GM12873 (cell line): Measurements from ENCODE around the gene AJM1.

ENCODE experiments used
- TF ChIP-seq, protein P1 (sequence below): IDR thresholded peaks from 2 replicates; pipeline ENCODE4 v1.5.1; 2012; ENCODE audit warnings: low read depth, mild to moderate bottlenecking, moderate library complexity, low read length, control low read depth; ENCODE audit not compliant: insufficient read depth; ENCODE audit errors: missing control alignments

Gene AJM1

DNA sequence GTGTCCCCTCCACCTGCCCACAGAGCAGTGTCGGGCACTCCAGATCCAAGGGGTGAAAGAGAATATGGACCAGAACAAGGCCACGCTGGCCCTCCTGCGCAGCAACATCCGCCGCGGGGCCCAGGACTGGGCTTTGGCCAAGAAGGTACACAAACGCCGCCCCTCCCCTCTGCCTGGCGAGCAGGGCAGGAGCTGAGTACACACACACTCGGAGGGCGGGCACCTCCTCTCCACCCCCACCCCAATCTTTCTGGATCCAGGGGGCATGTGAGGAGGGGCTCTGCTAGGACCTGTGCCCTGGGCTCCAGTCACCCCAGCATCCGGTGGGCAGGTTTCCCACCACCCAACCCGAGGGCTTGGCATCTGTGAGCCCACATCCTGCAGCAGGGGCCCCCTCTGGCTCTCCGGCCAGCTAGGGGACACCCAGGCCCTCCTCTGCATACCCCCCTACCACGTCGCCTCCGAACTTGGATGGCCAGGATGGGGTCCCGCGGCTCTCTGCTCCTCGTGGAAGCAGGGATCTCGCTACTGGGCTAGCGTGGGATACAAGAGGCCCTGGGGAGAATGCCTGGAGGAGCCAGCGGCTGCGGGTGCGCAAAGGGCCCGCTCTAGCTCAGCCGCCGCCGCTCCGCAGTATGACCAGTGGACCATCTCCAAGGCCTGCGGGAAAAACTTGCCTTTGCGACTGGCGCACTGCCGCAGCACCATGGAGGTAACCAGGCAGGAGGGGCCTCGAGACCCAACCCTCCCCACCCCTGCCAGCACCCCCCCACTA lies 43.0 kb upstream of the AJM1 start:
- TF ChIP-seq, protein P1, sequence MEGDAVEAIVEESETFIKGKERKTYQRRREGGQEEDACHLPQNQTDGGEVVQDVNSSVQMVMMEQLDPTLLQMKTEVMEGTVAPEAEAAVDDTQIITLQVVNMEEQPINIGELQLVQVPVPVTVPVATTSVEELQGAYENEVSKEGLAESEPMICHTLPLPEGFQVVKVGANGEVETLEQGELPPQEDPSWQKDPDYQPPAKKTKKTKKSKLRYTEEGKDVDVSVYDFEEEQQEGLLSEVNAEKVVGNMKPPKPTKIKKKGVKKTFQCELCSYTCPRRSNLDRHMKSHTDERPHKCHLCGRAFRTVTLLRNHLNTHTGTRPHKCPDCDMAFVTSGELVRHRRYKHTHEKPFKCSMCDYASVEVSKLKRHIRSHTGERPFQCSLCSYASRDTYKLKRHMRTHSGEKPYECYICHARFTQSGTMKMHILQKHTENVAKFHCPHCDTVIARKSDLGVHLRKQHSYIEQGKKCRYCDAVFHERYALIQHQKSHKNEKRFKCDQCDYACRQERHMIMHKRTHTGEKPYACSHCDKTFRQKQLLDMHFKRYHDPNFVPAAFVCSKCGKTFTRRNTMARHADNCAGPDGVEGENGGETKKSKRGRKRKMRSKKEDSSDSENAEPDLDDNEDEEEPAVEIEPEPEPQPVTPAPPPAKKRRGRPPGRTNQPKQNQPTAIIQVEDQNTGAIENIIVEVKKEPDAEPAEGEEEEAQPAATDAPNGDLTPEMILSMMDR = no peak

DNA sequence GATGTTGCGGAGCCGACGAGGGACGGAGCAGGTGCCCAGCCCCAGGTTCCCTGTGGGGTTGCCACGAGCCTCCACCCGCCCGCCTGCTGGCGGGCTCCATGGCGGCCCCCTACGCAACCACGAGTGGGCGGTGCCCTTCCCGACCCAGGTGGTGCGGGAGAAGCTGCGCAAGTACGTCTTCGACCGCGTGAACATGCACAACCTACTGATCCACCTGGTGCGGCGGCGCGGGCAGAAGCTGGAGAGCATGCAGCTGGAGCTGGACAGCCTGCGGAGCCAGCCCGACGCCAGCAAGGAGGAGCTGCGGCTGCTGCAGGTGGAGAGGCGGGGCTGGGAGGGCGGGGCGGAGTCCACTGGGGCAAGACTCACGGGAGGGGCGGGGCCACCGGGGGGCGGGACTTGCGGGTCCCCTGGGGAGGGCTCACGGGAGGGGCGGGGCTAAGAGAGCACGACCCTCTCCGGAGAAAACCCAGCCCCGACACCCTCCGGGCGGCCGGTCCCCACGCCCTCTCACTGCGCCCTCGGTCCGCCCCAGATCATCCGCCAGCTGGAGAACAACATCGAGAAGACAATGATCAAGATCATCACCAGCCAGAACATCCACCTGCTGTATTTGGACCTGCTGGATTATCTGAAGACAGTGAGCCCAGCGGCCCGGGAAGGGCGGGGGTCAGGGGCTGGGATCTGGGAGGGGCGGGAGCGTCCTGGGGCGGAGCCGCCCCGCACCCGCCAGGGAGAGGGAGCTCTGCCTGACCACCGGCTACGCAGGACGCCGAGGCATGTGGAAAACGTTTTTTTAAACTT lies 42.2 kb upstream of the AJM1 start:
- TF ChIP-seq, protein P1 = no peak

DNA sequence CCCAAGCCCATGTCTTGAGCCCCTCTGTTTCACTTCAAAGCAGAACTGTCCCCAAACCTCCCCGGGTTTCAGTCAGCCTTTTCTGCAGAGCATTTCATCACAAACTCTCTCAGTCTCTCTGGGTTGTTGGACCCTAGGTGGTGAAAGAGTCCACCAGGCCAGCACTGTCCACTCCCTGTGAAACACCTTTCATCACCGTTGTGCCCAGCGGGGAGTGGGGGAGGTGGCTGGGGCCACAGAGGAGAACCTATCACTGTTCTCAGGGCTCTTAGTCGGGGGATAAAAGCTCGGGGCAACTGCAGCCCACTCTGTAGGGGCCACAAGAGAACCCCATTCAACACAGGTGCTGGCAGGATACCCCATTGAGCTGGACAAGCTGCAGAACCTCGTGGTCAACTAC lies 40.0 kb upstream of the AJM1 start:
- TF ChIP-seq, protein P1 = no peak

DNA sequence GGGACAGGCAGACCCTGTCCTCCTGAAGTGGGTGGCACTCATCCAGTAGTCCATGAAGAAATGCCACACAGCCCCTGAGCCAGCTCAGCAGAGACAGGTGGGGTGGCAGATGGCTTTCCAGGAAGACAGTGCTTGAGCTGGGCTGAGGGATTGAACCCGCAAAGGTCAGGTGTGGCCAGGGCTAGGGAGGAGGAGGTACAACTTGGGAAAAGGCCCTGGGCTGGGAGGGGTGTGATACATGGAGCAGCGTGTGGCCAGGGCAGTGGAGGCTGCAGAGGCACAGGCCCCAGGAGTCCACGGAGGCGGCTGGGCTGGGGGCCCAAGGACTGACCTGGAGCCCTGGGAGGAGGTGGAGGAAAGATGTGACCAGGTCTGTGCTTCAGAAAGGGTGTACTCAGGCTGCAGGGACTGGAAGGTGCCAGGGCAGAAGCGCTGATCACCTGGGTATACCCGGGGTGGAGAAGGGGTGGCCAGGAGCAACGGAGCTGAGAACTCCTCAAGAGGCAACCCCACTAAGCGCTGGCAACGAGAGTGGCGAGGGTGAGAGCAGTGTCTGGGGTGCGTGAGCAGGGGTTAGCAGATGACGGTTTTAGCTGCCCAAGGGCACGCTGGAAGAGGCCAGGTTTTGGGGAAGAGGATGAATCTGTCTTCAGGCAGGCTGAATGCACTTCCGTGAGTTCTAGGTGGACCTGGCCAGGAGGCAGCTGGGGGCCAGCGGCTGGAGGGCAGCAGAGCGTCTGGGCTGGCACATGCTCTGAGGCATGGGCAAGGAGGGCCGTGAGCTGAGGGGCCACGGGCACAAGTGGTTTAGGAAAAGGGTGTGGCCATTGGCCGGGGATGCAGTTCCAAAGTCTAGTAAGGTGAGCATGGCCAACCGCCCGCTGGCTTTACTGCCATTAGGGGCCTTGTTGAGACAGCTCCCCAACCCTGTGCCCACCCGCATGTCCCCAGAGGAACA lies 38.4 kb upstream of the AJM1 start:
- TF ChIP-seq, protein P1 = no peak

DNA sequence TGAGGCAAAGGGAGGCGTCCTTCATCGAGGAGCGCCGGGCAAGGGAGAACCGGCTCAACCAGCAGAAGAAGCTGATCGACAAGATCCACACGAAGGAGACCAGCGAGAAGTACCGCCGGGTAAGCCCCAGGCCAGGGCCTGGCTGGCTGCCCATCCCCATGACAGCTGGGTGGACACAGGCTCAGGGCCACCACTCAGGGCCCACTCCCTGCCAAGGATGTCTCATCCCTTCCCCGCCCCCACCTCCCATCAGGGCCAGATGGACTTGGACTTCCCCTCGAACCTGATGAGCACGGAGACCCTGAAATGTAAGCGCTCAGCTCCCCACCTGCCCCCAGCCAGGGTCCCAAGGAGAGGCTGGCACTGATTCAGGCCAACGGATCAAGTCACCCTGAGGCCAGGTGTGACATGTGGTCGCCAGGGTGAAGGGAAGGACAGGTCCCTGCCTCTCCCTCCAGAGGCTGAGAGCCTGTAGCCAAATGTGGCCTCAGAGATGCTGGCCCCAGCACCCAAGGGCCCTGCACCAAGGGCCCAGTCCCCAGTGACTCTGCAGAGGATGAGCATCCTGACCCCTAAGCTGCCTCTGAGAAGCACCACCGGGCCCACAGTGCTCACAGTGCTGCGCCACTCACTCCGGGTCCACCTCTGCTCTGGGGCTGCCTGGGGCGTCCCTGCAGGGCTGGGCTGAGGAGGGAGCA lies 37.6 kb upstream of the AJM1 start:
- TF ChIP-seq, protein P1 = no peak

DNA sequence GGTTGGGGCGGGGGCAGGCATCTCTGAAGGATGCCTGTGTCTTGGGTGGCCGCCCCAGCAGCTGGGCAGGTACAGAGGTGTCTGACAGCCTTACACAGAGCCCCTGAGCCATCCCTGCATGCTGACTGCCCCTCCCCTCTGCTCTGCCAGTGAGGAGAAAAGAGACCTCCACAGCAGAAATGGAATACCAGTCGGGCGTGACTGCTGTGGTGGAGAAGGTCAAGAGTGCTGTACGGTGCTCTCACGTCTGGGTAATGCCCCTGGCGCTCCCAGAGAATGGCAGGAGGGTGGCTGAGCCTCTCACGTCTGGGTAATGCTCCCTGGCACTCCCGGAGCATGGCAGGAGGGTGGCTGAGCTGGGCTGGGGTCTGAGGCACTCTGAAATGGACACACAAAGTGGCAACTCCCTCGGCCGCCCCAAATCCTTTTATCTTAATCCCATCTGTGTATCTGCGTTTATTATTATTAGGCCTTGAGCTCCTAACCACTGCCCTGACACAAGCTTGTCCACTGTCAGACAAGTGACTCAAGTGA lies 37.0 kb upstream of the AJM1 start:
- TF ChIP-seq, protein P1 = no peak
